Endothelial cell of umbilical vein (primary cell): Measurements from ENCODE around the gene NFILZ. TPM values are rescaled to one million over a fixed set of nuclear protein-coding genes. Genes with fewer than 3 reads are reported as not detected.

Experiments
- BruUV-seq: library from RNA; stranded (reverse); fragments of 400-500 nt; replicated peaks from 2 replicates; lab custom pipeline; 2021; lab: Mats Ljungman, UMichigan
- CTCF ChIA-PET: fragments of 300-600, 350-600 bp; sonication (Branson Sonifier 250); formaldehyde crosslinking; loops from one replicate; lab custom pipeline; 2021; ENCODE audit warnings: antibody characterized with exemption, inconsistent platforms; lab: Charles Lee
- POLR2A ChIA-PET: fragments of 300-600, 350-600 bp; sonication (Branson Sonifier 250); formaldehyde crosslinking; loops from one replicate; lab custom pipeline; 2021; ENCODE audit warnings: antibody characterized with exemption, inconsistent platforms; lab: Charles Lee
- DNase-seq: peaks from one replicate; pipeline ENCODE4 v3.0.0-alpha.2; 2011; ENCODE audit warnings: low read depth, low spot score
- FAIRE-seq: peaks from 2 replicates; lab custom pipeline; 2011; peaks lifted over from hg19 to GRCh38; lab: Jason Lieb, UNC
- H2AFZ ChIP-seq: 2 replicates; pipeline ENCODE4 v1.6.0; 2012; ENCODE audit warnings: low read depth, low read length, control low read depth, inconsistent platforms
- H3K27ac ChIP-seq: 2 replicates; pipeline ENCODE4 v1.5.1; 2011; ENCODE audit warnings: low read depth, mild to moderate bottlenecking, control low read depth, low read length, moderate library complexity; ENCODE audit not compliant: insufficient read depth
- H3K27me3 ChIP-seq, 2 experiments: 2 replicates each; pipeline versions ENCODE4 v1.6.0 to v1.6.1; 2011; ENCODE audit warnings: low read length in 2 of 2, mixed read lengths in 1 of 2; ENCODE audit not compliant: control insufficient read depth in 2 of 2, insufficient read depth in 2 of 2
- H3K36me3 ChIP-seq, 2 experiments: 2 replicates in 1 of 2; 3 replicates in 1 of 2; pipeline ENCODE4 v1.5.1; 2011; ENCODE audit warnings: low read length in 2 of 2, mild to moderate bottlenecking in 1 of 2, moderate library complexity in 1 of 2; ENCODE audit not compliant: control insufficient read depth in 2 of 2, insufficient read depth in 2 of 2; ENCODE audit errors: extremely low read depth in 1 of 2
- H3K4me1 ChIP-seq: 3 replicates; pipeline ENCODE4 v1.5.1; 2011; ENCODE audit warnings: mild to moderate bottlenecking, low read length; ENCODE audit not compliant: control insufficient read depth, insufficient read depth; ENCODE audit errors: extremely low read depth
- H3K4me2 ChIP-seq: 2 replicates; pipeline ENCODE4 v1.6.1; 2011; ENCODE audit warnings: low read length, control low read depth, mixed read lengths; ENCODE audit not compliant: insufficient read depth
- H3K4me3 ChIP-seq, 3 experiments: fragments of 200-600 bp in 1 of 3; sonication (generic), shearing (Covaris generic) in 1 of 3; replicated peaks in 1 of 3; 2 replicates each; pipeline ENCODE4 v1.5.1; 2011 to 2016; ENCODE audit warnings: control low read depth in 3 of 3, low read length in 3 of 3, mild to moderate bottlenecking in 2 of 3, inconsistent platforms in 1 of 3, low read depth in 1 of 3, moderate library complexity in 1 of 3; ENCODE audit not compliant: insufficient read depth in 1 of 3
- H3K79me2 ChIP-seq: 2 replicates; pipeline ENCODE4 v1.6.0; 2012; ENCODE audit warnings: low read length, inconsistent platforms; ENCODE audit not compliant: control insufficient read depth, insufficient read depth
- H3K9ac ChIP-seq: replicated peaks from 2 replicates; pipeline ENCODE3; 2011; ENCODE audit warnings: low read length, control low read depth; ENCODE audit not compliant: insufficient read depth; ENCODE audit errors: extremely low read depth
- H3K9me1 ChIP-seq: replicated peaks from 3 replicates; pipeline ENCODE4 v1.6.0; 2011; ENCODE audit warnings: mild to moderate bottlenecking, low read length; ENCODE audit not compliant: control insufficient read depth, insufficient read depth; ENCODE audit errors: extremely low read depth
- H3K9me3 ChIP-seq: replicated peaks from 2 replicates; pipeline ENCODE4 v1.5.1; 2012; ENCODE audit warnings: low read length, inconsistent platforms; ENCODE audit not compliant: control insufficient read depth, insufficient read depth
- H4K20me1 ChIP-seq: replicated peaks from 2 replicates; pipeline ENCODE3; 2011; ENCODE audit warnings: mild to moderate bottlenecking, low read length; ENCODE audit not compliant: control insufficient read depth, insufficient read depth; ENCODE audit errors: extremely low read depth
- CTCF ChIP-seq, 2 donors: IDR thresholded peaks; 1 replicate in 1 of 2; 2 replicates in 1 of 2; pipeline ENCODE4 v1.5.1; 2011; ENCODE audit warnings: low read length in 2 of 2, mild to moderate bottlenecking in 2 of 2, moderate library complexity in 2 of 2, control low read depth in 1 of 2, inconsistent platforms in 1 of 2, low read depth in 1 of 2; ENCODE audit not compliant: insufficient read depth in 1 of 2; ENCODE audit errors: extremely low read depth in 1 of 2
- EZH2 ChIP-seq: IDR thresholded peaks from 2 replicates; pipeline ENCODE4 v1.6.1; 2012; ENCODE audit warnings: borderline replicate concordance, low read depth, mild to moderate bottlenecking, moderate library complexity, low read length, inconsistent platforms; ENCODE audit not compliant: severe bottlenecking
- FOS ChIP-seq: IDR thresholded peaks from 2 replicates; pipeline ENCODE4 v1.6.1; 2011; ENCODE audit warnings: mild to moderate bottlenecking, low read length, moderate library complexity, borderline replicate concordance; ENCODE audit not compliant: insufficient read depth
- GATA2 ChIP-seq: IDR thresholded peaks from 2 replicates; pipeline ENCODE4 v1.7.0; 2011; ENCODE audit warnings: low read depth, mild to moderate bottlenecking, moderate library complexity, mixed read lengths, low read length; ENCODE audit not compliant: insufficient read length, insufficient read depth
- JUN ChIP-seq: IDR thresholded peaks from 2 replicates; pipeline ENCODE4 v1.6.1; 2011; ENCODE audit warnings: borderline replicate concordance, low read depth; ENCODE audit not compliant: insufficient read length, insufficient read depth
- MYC ChIP-seq: IDR thresholded peaks from one replicate; pipeline ENCODE4 v1.6.1; 2011; ENCODE audit warnings: mild to moderate bottlenecking, low read depth, low read length
- POLR2A ChIP-seq: IDR thresholded peaks from 2 replicates; pipeline ENCODE4 v1.6.1; 2012; ENCODE audit warnings: low read depth, mild to moderate bottlenecking, control low read depth, low read length
- POLR2AphosphoS5 ChIP-seq: IDR thresholded peaks from 2 replicates; pipeline ENCODE4 v1.6.1; 2012; ENCODE audit warnings: low read depth, mild to moderate bottlenecking, control low read depth, low read length, moderate library complexity; ENCODE audit not compliant: insufficient read depth
- dilution Hi-C: fragments of 300-500 bp; cut with MboI; formaldehyde crosslinking; loops from one replicate; pipeline ENCODE4 v1.15.0; 2019; ENCODE audit warnings: low sequenced_read_pairs; ENCODE audit not compliant: extremely low pct_ligation_motif_present
- intact Hi-C: fragments of 100-400 bp; cut with micrococcal nuclease; formaldehyde crosslinking; loops from one replicate; pipeline ENCODE4 v1.10.0; 2022
- polyA plus RNA-seq, 4 experiments: library from polyadenylated mRNA; depleted of rRNA in 3 of 4; stranded (reverse) in 3 of 4; unstranded in 1 of 4; fragments of >200 nt; gene quantifications; 2 replicates each; pipeline versions ENCODE4 v1.2.1 to v1.2.3, GENCODE V29; 2011 to 2012; ENCODE audit warnings: missing spikeins in 1 of 4
- total RNA-seq: library from RNA; stranded (reverse); gene quantifications from 2 replicates; pipeline ENCODE4 v1.2.3, GENCODE V29; 2021
- TF ChIP-seq, protein P1 (sequence below): IDR thresholded peaks from 2 replicates; pipeline ENCODE4 v1.6.1; 2011; ENCODE audit not compliant: insufficient read depth, insufficient read length

NFILZ gene
- total and polyA plus RNA-seq, 2 donors (not counting 3 experiments of a cell fraction or from before 2014, with no cell fraction given), result not detected

GRCh38 chr19:8631425-8631819, 989 bp downstream of the NFILZ start:
- TF ChIP-seq POLR2A (no peak), POLR2AphosphoS5 (no peak), MYC (no peak), EZH2 (no peak), JUN (no peak), FOS (no peak), CTCF (IDR thresholded peaks at IDR 0.05; ENCODE audit: extremely low read depth in 1 of 2, insufficient read depth in 1 of 2, low read depth in 1 of 2, low read length in 2 of 2) (no peak), GATA2 (no peak)
- TF ChIP-seq, protein P1, sequence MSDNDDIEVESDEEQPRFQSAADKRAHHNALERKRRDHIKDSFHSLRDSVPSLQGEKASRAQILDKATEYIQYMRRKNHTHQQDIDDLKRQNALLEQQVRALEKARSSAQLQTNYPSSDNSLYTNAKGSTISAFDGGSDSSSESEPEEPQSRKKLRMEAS, result no peak
- H3K9me1 ChIP-seq, result no peaks in the 10 kb centered on the region
- no peak overlapping the region for H3K4me3 ChIP-seq
- ChIA-PET CTCF (interaction anchor here (0.8 to 1.4 kb wide), 2 partner anchors 9 to 10 kb away, joined by 3 to 6 read pairs; no protein-coding TSS in a partner anchor), POLR2A (no interaction called here)
- H3K9ac ChIP-seq, result no peak overlapping the region
- no peak overlapping the region for H2AFZ ChIP-seq
- DNase-seq (no peak), FAIRE-seq (no peak)
- no peaks in the 10 kb centered on the region for H3K4me1 ChIP-seq
- dilution Hi-C loops, result no loop called here
- intact Hi-C loops, result no loop called here
- H3K27me3 ChIP-seq, result no peaks in the 10 kb centered on the region
- H3K4me2 ChIP-seq, result no peak overlapping the region
- no peak overlapping the region for H3K27ac ChIP-seq
- H3K36me3 ChIP-seq, result no peaks in the 10 kb centered on the region
- H3K9me3 ChIP-seq, result no peaks in the 10 kb centered on the region
- H4K20me1 ChIP-seq, result no peaks in the 10 kb centered on the region
- BruUV-seq, result no TSS peak
- H3K79me2 ChIP-seq, result no peaks in the 10 kb centered on the region
